Smooth muscle cell (in vitro differentiated cells): ENCODE measurements around the gene AFF3. TPM values are rescaled to one million over a fixed set of nuclear protein-coding genes. Genes with fewer than 3 reads are reported as not detected.

Experiments used
- DNase-seq: peaks from one replicate; lab custom pipeline; 2025; ENCODE audit not compliant: unreplicated experiment; lab: John Stamatoyannopoulos, UW
- H2AFZ ChIP-seq: fragments of 200-600 bp; sonication (generic); 2 replicates; pipeline ENCODE4 v1.6.0; 2016; ENCODE audit warnings: antibody characterized with exemption, low read depth, mild to moderate bottlenecking
- H3F3A ChIP-seq: fragments of 200-600 bp; sonication (generic); 2 replicates; pipeline ENCODE4 v1.6.0; 2017; ENCODE audit warnings: antibody characterized with exemption, low read depth
- H3K27ac ChIP-seq: fragments of 200-600 bp; sonication (generic); 2 replicates; pipeline ENCODE4 v1.5.1; 2016; ENCODE audit warnings: low read depth, mild to moderate bottlenecking
- H3K27me3 ChIP-seq: fragments of 200-600 bp; sonication (generic); 2 replicates; pipeline ENCODE4 v1.6.1; 2016; ENCODE audit warnings: low read depth, mild to moderate bottlenecking
- H3K36me3 ChIP-seq: fragments of 200-600 bp; sonication (generic); 2 replicates; pipeline ENCODE4 v1.5.1; 2016; ENCODE audit warnings: low read depth
- H3K4me1 ChIP-seq: fragments of 200-600 bp; sonication (generic); 2 replicates; pipeline ENCODE4 v1.5.1; 2016; ENCODE audit warnings: low read depth
- H3K4me2 ChIP-seq: fragments of 200-600 bp; sonication (generic); 2 replicates; pipeline ENCODE4 v1.6.0; 2016; ENCODE audit warnings: mild to moderate bottlenecking
- H3K4me3 ChIP-seq: fragments of 200-600 bp; sonication (generic); 2 replicates; pipeline ENCODE4 v1.5.1; 2016; ENCODE audit warnings: mild to moderate bottlenecking
- H3K79me2 ChIP-seq: fragments of 200-600 bp; sonication (generic); 2 replicates; pipeline ENCODE4 v1.6.0; 2016; ENCODE audit warnings: low read depth, mild to moderate bottlenecking
- H3K9ac ChIP-seq: fragments of 200-600 bp; sonication (generic); 2 replicates; pipeline ENCODE4 v1.6.0; 2016; ENCODE audit warnings: low read depth
- H3K9me3 ChIP-seq: fragments of 200-600 bp; sonication (generic); replicated peaks from 2 replicates; pipeline ENCODE4 v1.5.1; 2016; ENCODE audit warnings: low read depth
- H4K20me1 ChIP-seq: fragments of 200-600 bp; sonication (generic); 2 replicates; pipeline ENCODE4 v1.6.0; 2016; ENCODE audit warnings: low read depth
- CTCF ChIP-seq: fragments of 200-600 bp; sonication (generic); IDR thresholded peaks from 2 replicates; pipeline ENCODE4 v1.5.1; 2017; ENCODE audit warnings: borderline replicate concordance, mild to moderate bottlenecking, antibody characterized with exemption; ENCODE audit not compliant: insufficient read depth, poor library complexity, severe bottlenecking
- WGBS: methylation state at CpG from one replicate; pipeline ENCODE4 v1.1.7; 2016; ENCODE audit warnings: low lambda C conversion rate; 5-methylcytosine and 5-hydroxymethylcytosine counted together
- polyA plus RNA-seq: library from polyadenylated mRNA; unstranded; fragments of >200 nt; fragmentation: Nextera tagmentation; extraction: Ambion mirVana; gene quantifications from 2 replicates; pipeline ENCODE4 v1.2.1, GENCODE V29; 2016
- total RNA-seq: library from RNA; depleted of rRNA; stranded (reverse); fragments of >200 nt; gene quantifications from 2 replicates; pipeline ENCODE4 v1.2.3, GENCODE V29; 2014

The AFF3 gene
- total and polyA plus RNA-seq, 2 experiments from 2014 or later: 0.27 to 0.39 TPM

- H3K79me2 ChIP-seq: no peaks in the 10 kb centered on the region
- no peak overlapping the region for H2AFZ ChIP-seq
- no peaks in the 10 kb centered on the region for H3K9me3 ChIP-seq
- H3K9ac ChIP-seq: no peak overlapping the region
- no peaks in the 10 kb centered on the region for H3F3A ChIP-seq
- H3K4me3 ChIP-seq: no peak overlapping the region
- peaks cover 13% of the 10 kb centered on the region for H3K27me3 ChIP-seq
- H3K36me3 ChIP-seq: no peaks in the 10 kb centered on the region
- no peak overlapping the region for H3K4me2 ChIP-seq
- TF ChIP-seq CTCF: no peak
- whole genome bisulfite sequencing: 92% methylated on average over 12 of the region's 12 CpGs
- no peak overlapping the region for H3K27ac ChIP-seq
- no peak for DNase-seq
- no peaks in the 10 kb centered on the region for H4K20me1 ChIP-seq
- no peaks in the 10 kb centered on the region for H3K4me1 ChIP-seq
These were observed 243.9 kb downstream of the AFF3 start for GRCh38 chr2:99898336-99899048.

GRCh38 chr2:99891428-99891780, 251.0 kb downstream of the AFF3 start:
- no peak for TF ChIP-seq CTCF
- no peak overlapping the region for H2AFZ ChIP-seq
- DNase-seq: no peak
- no peaks in the 10 kb centered on the region for H3K4me1 ChIP-seq
- no peaks in the 10 kb centered on the region for H3K79me2 ChIP-seq
- H4K20me1 ChIP-seq: no peaks in the 10 kb centered on the region
- no peak overlapping the region for H3K4me2 ChIP-seq
- H3K4me3 ChIP-seq: no peak overlapping the region
- no peaks in the 10 kb centered on the region for H3K27me3 ChIP-seq
- no peaks in the 10 kb centered on the region for H3K9me3 ChIP-seq
- H3F3A ChIP-seq: no peaks in the 10 kb centered on the region
- H3K27ac ChIP-seq: no peak overlapping the region
- 91% methylated on average over 7 of the region's 7 CpGs for WGBS
- H3K9ac ChIP-seq: no peak overlapping the region
- H3K36me3 ChIP-seq: no peaks in the 10 kb centered on the region

- Histone ChIP-seq H4K20me1 (no peaks in the 10 kb centered on the region), H3F3A (no peaks in the 10 kb centered on the region), H3K79me2 (no peaks in the 10 kb centered on the region), H3K4me2 (no peak overlapping the region), H3K9ac (no peak overlapping the region), H3K27me3 (peaks cover 6% of the 10 kb centered on the region), H2AFZ (no peak overlapping the region), H3K4me3 (no peak overlapping the region), H3K36me3 (no peaks in the 10 kb centered on the region), H3K4me1 (no peaks in the 10 kb centered on the region), H3K9me3 (no peaks in the 10 kb centered on the region), H3K27ac (no peak overlapping the region)
- WGBS: 72% methylated on average over 10 of the region's 10 CpGs
- no peak for TF ChIP-seq CTCF
- DNase-seq: no peak
These were observed 251.6 kb downstream of the AFF3 start for GRCh38 chr2:99890568-99891427.
